Activated CD4-positive, alpha-beta T cell treated with anti-CD3 and anti-CD28 coated beads, Interleukin-2, amount 50 U/mL, for 24 hours (primary cell): Measurements from ENCODE around the gene TBC1D3K.
"Not testable (repeated sequence)": the region's sequence is repeated elsewhere in the genome, so short reads cannot be mapped to it uniquely, and the experiment has no call there.

Source experiments
- DNase-seq, 2 donors: peaks; one replicate each; pipeline ENCODE4 v3.0.0-alpha.2; 2020; ENCODE audit warnings: low read depth in 1 of 2, low spot score in 1 of 2

The TBC1D3K gene

DNA sequence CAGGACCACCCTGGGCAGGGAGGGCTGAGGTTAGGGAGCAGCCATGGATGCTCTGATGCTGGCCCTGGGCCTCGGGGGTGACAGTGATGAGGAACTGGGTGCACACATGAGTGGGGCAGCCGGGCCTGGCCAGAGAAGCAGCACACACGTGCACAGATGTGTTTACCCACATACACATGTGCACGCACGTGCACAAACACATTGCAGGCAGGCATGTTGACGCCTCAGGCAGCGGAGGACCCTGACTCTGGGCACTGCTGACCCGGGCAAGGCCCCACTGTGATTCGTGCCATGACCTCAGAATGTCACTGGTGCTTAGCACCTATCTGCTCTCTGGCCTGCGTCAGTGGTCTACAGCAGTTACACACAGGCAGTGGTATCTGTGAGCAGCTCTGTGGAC is at the start of gene TBC1D3K:
Gene TBC1D3K (plus strand): TSS at position 301 of the 400 bp plus-strand sequence. CDS start 1,585 bp downstream, outside the sequence.
- not testable (repeated sequence) for DNase-seq

DNA sequence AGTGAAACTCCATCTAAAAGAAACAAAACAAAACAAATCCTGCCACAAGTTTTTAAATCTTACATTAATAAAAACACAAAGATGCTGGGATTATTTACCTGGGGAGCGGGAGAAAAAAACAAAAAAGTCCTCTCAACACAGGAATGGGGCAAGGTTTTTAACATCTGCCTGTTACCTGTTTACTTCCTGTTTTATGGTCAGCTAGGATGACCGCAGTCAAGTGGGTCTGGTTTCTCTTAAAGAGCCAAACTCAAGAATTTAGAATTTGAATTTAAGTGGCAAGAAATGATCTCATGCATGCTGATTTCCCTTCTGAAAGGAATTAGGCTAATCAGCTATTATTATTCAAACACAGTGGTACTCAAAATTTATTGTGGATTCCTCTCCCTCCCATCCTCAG is 39.7 kb upstream of the TBC1D3K start:
- no peak for DNase-seq

DNA sequence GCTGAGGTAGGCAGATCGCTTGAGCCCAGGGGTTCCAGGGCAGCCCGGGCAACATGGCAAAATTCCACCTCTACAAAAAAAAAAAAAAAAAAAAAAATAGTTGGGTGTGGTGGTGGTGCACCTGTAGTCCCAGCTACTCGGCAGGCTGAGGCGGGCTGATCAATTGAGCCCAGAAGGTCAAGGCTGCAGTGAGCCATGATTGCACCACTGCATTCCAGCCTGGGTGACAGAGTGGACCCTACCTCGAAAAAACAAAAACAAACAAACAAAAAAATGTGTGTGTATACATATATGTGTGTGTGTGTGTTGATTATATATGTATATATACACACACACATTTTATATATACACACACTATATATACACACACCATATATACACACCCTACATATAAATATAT is 39.1 kb upstream of the TBC1D3K start:
- no peak for DNase-seq

GRCh38 chr17:37888881-37889280 is 35.3 kb upstream of the TBC1D3K start:
- no peak for DNase-seq

DNA sequence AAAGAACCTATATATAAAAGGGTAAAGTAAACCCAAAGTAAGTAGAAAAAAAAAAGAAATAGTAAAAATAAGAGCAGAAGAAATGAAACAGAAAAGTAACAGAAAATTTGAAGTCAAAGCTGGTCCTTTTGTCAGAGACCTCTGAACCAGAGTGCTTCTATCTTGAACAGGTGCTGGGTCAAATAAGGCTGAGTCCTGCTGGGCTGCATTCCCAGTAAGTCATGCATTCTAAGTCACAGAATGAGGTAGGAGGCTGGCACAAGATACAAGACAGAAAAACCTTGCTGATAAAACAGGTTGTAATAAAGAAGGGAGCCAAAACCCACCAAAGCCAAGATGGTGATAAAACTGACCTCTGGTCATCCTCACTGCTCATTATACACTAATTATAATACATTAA is 27.3 kb upstream of the TBC1D3K start:
- not testable (repeated sequence) for DNase-seq
